ENCODE data around the gene NEGR1. TPM values are rescaled to one million over a fixed set of nuclear protein-coding genes. Genes with fewer than 3 reads are reported as not detected.

Gene NEGR1
- total and polyA plus RNA-seq, 9 of the 15 experiments (the other 6 are each of a cell fraction or from before 2014, with no cell fraction given) = not detected

DNA sequence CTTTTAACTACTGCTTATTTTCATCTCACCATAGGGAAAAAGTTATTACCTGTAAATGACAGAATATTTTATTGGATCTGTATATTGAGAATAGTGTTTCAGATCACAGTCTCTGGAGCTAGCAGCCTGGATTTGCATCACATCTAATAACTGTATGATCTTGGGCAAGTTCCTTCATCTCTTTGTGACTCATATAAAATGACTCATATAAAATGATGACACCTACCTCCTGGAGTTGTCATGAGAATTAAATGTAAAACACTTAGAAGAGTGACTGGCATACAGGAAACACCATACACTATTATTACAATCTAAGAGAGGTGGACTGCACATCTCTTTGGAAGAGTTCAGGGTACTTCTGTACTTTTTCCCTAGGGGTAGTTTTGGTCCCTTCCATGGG, 421.3 kb downstream of the NEGR1 start (continued):
- no peak for TF ChIP-seq ZNF23 (CRISPR knock-in tag; IDR thresholded peaks at IDR 0.05)
- no peak for TF ChIP-seq SRF (CRISPR knock-in tag; IDR thresholded peaks at IDR 0.05)
- TF ChIP-seq, protein P1, sequence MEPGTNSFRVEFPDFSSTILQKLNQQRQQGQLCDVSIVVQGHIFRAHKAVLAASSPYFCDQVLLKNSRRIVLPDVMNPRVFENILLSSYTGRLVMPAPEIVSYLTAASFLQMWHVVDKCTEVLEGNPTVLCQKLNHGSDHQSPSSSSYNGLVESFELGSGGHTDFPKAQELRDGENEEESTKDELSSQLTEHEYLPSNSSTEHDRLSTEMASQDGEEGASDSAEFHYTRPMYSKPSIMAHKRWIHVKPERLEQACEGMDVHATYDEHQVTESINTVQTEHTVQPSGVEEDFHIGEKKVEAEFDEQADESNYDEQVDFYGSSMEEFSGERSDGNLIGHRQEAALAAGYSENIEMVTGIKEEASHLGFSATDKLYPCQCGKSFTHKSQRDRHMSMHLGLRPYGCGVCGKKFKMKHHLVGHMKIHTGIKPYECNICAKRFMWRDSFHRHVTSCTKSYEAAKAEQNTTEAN (CRISPR knock-in tag; IDR thresholded peaks at IDR 0.05) = no peak
- TF ChIP-seq ZNF140 (CRISPR knock-in tag; IDR thresholded peaks at IDR 0.05) = no peak

DNA sequence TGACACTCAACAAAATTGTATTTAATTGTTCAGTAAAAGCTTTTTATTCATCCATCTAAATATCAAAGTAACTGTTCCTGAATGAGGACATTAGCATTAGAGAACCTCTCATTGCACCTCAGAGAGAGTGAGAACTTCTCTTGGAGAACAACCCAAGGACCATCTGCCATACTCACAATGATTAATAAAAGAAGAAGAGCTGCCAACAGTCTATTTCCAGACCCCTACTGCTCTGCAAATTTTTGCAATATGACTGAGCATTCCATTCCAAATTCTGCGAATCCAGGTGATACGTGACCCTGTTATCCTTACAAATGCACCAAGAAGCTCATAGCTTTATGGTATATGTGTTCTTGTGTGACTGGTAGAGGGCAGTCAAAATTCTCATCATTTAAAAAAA, 422.5 kb downstream of the NEGR1 start:
- ChIA-PET CTCF (ENCODE audit: low intra/inter-chr PET ratio) (no interaction called here), POLR2A (no interaction called here)
- Histone ChIP-seq H2AFZ (ENCODE audit: low read depth, low read length) (no peak overlapping the region), H3K4me2 (ENCODE audit: insufficient read depth, low read length) (no peak overlapping the region), H4K20me1 (replicated peaks; ENCODE audit: control insufficient read depth, insufficient read depth, low read length) (no peaks in the 10 kb centered on the region), H3K9me3 (replicated peaks; ENCODE audit: control insufficient read depth, insufficient read depth, low read depth, low read length) (no peaks in the 10 kb centered on the region; the same call in 1 of the 2 replicates), H3K9me1 (ENCODE audit: control insufficient read depth, insufficient read depth, low read length) (no peaks in the 10 kb centered on the region), H3K36me3 (ENCODE audit: control insufficient read depth, insufficient read depth, low read length) (no peaks in the 10 kb centered on the region), H3K4me1 (replicated peaks in 1 of 2; ENCODE audit: control insufficient read depth in 2 of 2, insufficient read depth in 2 of 2, low read length in 2 of 2) (no peaks in the 10 kb centered on the region), H3K27me3 (ENCODE audit: control insufficient read depth in 2 of 2, insufficient read depth in 2 of 2, low read length in 2 of 2) (no peaks in the 10 kb centered on the region), H3K27ac (ENCODE audit: extremely low read depth, low read depth, low read length) (no peak overlapping the region), H3K9ac (ENCODE audit: insufficient read depth in 1 of 2, low read depth in 2 of 2, low read length in 2 of 2) (no peak overlapping the region), H3K79me2 (ENCODE audit: control insufficient read depth, insufficient read depth, low read length) (no peaks in the 10 kb centered on the region), H3K4me3 (no peak overlapping the region)
- 0% methylated on average over 2 of the region's 2 CpGs for WGBS (ENCODE audit: insufficient coverage, low coverage, missing lambda C conversion rate)
- no TSS peak for BruUV-seq (replicated peaks)
- DNase-seq (ENCODE audit: extremely low read depth in 1 of 4, low spot score in 3 of 4) (no peak), ATAC-seq (no peak), FAIRE-seq (no peak)
- no peak for TF ChIP-seq SETDB1 (IDR thresholded peaks at IDR 0.05; ENCODE audit: low read length)
- no peak for TF ChIP-seq KDM4B (IDR thresholded peaks at IDR 0.05; ENCODE audit: borderline replicate concordance in 2 of 2, low read depth in 1 of 2)
- TF ChIP-seq, protein P2, sequence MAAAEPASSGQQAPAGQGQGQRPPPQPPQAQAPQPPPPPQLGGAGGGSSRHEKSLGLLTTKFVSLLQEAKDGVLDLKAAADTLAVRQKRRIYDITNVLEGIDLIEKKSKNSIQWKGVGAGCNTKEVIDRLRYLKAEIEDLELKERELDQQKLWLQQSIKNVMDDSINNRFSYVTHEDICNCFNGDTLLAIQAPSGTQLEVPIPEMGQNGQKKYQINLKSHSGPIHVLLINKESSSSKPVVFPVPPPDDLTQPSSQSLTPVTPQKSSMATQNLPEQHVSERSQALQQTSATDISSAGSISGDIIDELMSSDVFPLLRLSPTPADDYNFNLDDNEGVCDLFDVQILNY (CRISPR knock-in tag; IDR thresholded peaks at IDR 0.05) = no peak
- no peak for TF ChIP-seq BRD9 (IDR thresholded peaks at IDR 0.05; ENCODE audit: low read depth, partially characterized antibody)
- TF ChIP-seq STAG1 (CRISPR knock-in tag; IDR thresholded peaks at IDR 0.05; ENCODE audit: borderline replicate concordance) = no peak
- no peak for TF ChIP-seq ZNF75A (CRISPR knock-in tag; IDR thresholded peaks at IDR 0.05)
- TF ChIP-seq CBFA2T2 (conservative IDR thresholded peaks at IDR 0.05) = no peak
- TF ChIP-seq ZNF124 (CRISPR knock-in tag; IDR thresholded peaks at IDR 0.05) = no peak
- TF ChIP-seq, protein P3, sequence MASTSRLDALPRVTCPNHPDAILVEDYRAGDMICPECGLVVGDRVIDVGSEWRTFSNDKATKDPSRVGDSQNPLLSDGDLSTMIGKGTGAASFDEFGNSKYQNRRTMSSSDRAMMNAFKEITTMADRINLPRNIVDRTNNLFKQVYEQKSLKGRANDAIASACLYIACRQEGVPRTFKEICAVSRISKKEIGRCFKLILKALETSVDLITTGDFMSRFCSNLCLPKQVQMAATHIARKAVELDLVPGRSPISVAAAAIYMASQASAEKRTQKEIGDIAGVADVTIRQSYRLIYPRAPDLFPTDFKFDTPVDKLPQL (IDR thresholded peaks at IDR 0.05; ENCODE audit: extremely low read depth, insufficient read length) = no peak
- TF ChIP-seq RBM39 (optimal IDR thresholded peaks at IDR 0.05; ENCODE audit: low read depth, low read length) = no peak
- TF ChIP-seq ZFPM2 (CRISPR knock-in tag; IDR thresholded peaks at IDR 0.05) = no peak
- no peak for TF ChIP-seq MBD2 (IDR thresholded peaks at IDR 0.05; ENCODE audit: borderline replicate concordance, low read depth)
- TF ChIP-seq ZZZ3 (IDR thresholded peaks at IDR 0.05) = no peak
- TF ChIP-seq RBM22 (IDR thresholded peaks at IDR 0.05; ENCODE audit: low read depth, low read length, poor library complexity, severe bottlenecking) = no peak
- TF ChIP-seq HNRNPUL1 (IDR thresholded peaks at IDR 0.05; ENCODE audit: low read length) = no peak
- in situ Hi-C loops (cut with MboI) (no loop called here), intact Hi-C loops (cut with micrococcal nuclease) (no loop called here)
